Activated B cell treated with CpG ODN at 0.5 μM for 24 hours (primary cell): ENCODE data around the gene L3HYPDH. TPM values are rescaled to one million over a fixed set of nuclear protein-coding genes. Genes with fewer than 3 reads are reported as not detected.

Experiments used
- ATAC-seq: fragments of 200-7000 bp; cut with Tn5 transposase; one replicate; pipeline ENCODE4 v1.10.0; 2021; ENCODE audit warnings: low read depth, mild to moderate bottlenecking, moderate library complexity
- CTCF ChIA-PET: fragments of 350-600 bp; sonication (Branson Sonifier 250); formaldehyde crosslinking; loops from one replicate; lab custom pipeline; 2021; ENCODE audit warnings: antibody characterized with exemption; lab: Charles Lee
- POLR2A ChIA-PET: fragments of 350-600 bp; sonication (Branson Sonifier 250); formaldehyde crosslinking; loops from one replicate; lab custom pipeline; 2021; ENCODE audit warnings: antibody characterized with exemption; lab: Charles Lee
- DNase-seq: peaks from one replicate; pipeline ENCODE4 v3.0.0; 2022
- H3K27ac Mint-ChIP-seq: one replicate; pipeline ENCODE4 v1.8.0; 2020; ENCODE audit warnings: mixed read lengths
- H3K27me3 Mint-ChIP-seq: one replicate; pipeline ENCODE4 v1.8.0; 2021; ENCODE audit warnings: mixed read lengths
- H3K36me3 Mint-ChIP-seq: one replicate; pipeline ENCODE4 v1.8.0; 2021; ENCODE audit warnings: low read depth, mixed read lengths
- H3K4me1 Mint-ChIP-seq: one replicate; pipeline ENCODE4 v1.8.0; 2021; ENCODE audit warnings: mixed read lengths
- H3K4me3 Mint-ChIP-seq: one replicate; pipeline ENCODE4 v1.8.0; 2020; ENCODE audit warnings: mild to moderate bottlenecking, mixed read lengths
- H3K9me3 Mint-ChIP-seq: one replicate; pipeline ENCODE4 v1.8.0; 2020; ENCODE audit warnings: mixed read lengths
- CTCF ChIP-seq: fragments of 200-600 bp; IDR thresholded peaks from one replicate; pipeline ENCODE4 v1.8.0; 2022; ENCODE audit warnings: antibody characterized with exemption, mild to moderate bottlenecking
- intact Hi-C: fragments of 100-400 bp; cut with micrococcal nuclease; formaldehyde crosslinking; loops from one replicate; pipeline ENCODE4 v1.15.1; 2024
- total RNA-seq: library from RNA; stranded (reverse); gene quantifications from 2 replicates; pipeline ENCODE4 v1.2.3, GENCODE V29; 2022

The L3HYPDH gene
- total RNA-seq, 1 donor from 2014 or later: 30.2 TPM

GRCh38 chr14:59511916-59512575, 27.8 kb upstream of the L3HYPDH start:
- DNase-seq (no peak), ATAC-seq (no peak)
- TF ChIP-seq CTCF: no peak
- H3K27me3 Mint-ChIP-seq: peaks cover 3% of the 10 kb centered on the region
- no peaks in the 10 kb centered on the region for H3K36me3 Mint-ChIP-seq
- POLR2A ChIA-PET: no interaction called here
- intact Hi-C loops: loop anchor here (1.0 kb wide), 1 partner anchor 672 kb away; no protein-coding TSS in a partner anchor
- no peak overlapping the region for H3K27ac Mint-ChIP-seq
- H3K9me3 Mint-ChIP-seq: no peaks in the 10 kb centered on the region
- no peaks in the 10 kb centered on the region for H3K4me1 Mint-ChIP-seq
- H3K4me3 Mint-ChIP-seq: no peak overlapping the region
- CTCF ChIA-PET: interaction anchor here (0.7 to 1.9 kb wide), 3 partner anchors 11 to 672 kb away, joined by 3 to 7 read pairs (median 4); no protein-coding TSS in a partner anchor

DNA sequence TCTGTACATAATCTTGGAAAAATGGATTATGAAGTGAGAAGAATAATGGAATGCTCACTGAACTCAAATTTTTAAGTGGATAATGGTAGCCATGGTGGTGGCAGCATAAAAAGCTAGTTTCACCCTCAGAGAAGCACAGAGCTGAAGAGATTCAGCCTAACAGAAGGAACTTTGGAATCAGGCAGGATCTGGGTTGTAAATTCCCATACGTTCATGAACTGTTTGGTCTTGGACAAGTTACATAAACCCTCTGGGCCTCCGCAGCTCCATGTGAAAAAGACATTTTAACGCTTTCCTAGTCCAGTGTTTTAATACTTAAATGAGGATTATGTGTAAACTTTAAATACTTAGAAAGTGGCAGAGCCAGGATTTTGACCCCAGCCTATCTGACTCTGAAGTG, 26.8 kb upstream of the L3HYPDH start:
- ATAC-seq (no peak), DNase-seq (no peak)
- CTCF ChIA-PET: no interaction called here
- no peaks in the 10 kb centered on the region for H3K4me1 Mint-ChIP-seq
- no peaks in the 10 kb centered on the region for H3K36me3 Mint-ChIP-seq
- no peak for TF ChIP-seq CTCF
- no peak overlapping the region for H3K4me3 Mint-ChIP-seq
- H3K27ac Mint-ChIP-seq: no peak overlapping the region
- intact Hi-C loops: no loop called here
- POLR2A ChIA-PET: no interaction called here
- no peaks in the 10 kb centered on the region for H3K9me3 Mint-ChIP-seq
- peaks cover 3% of the 10 kb centered on the region for H3K27me3 Mint-ChIP-seq

GRCh38 chr14:59510001-59510400, 25.8 kb upstream of the L3HYPDH start:
- CTCF ChIA-PET: interaction anchor here (1.8 kb wide), 1 partner anchor 67 kb away, joined by 5 read pairs; the partner anchor contains the start of gene CCDC175
- peaks cover 3% of the 10 kb centered on the region for H3K27me3 Mint-ChIP-seq
- no peak for ATAC-seq
- no peaks in the 10 kb centered on the region for H3K9me3 Mint-ChIP-seq
- H3K4me3 Mint-ChIP-seq: no peak overlapping the region
- POLR2A ChIA-PET: no interaction called here
- no peaks in the 10 kb centered on the region for H3K36me3 Mint-ChIP-seq
- intact Hi-C loops: no loop called here
- no peak for DNase-seq
- no peak for TF ChIP-seq CTCF
- H3K4me1 Mint-ChIP-seq: no peaks in the 10 kb centered on the region
- no peak overlapping the region for H3K27ac Mint-ChIP-seq

- DNase-seq: no peak
- Mint-ChIP-seq H3K4me1 (no peaks in the 10 kb centered on the region), H3K36me3 (peaks cover 6% of the 10 kb centered on the region), H3K9me3 (no peaks in the 10 kb centered on the region), H3K27ac (no peak overlapping the region), H3K27me3 (peaks cover 3% of the 10 kb centered on the region), H3K4me3 (no peak overlapping the region)
- ChIA-PET CTCF (interaction anchor here (1.1 to 1.8 kb wide), 2 partner anchors 67 to 675 kb away, joined by 3 to 5 read pairs; partner anchors contain the start of gene CCDC175), POLR2A (no interaction called here)
- ATAC-seq: no peak
- no peak for TF ChIP-seq CTCF
- intact Hi-C loops: no loop called here
Observed at GRCh38 chr14:59509101-59509500, 24.9 kb upstream of the L3HYPDH start.

GRCh38 chr14:59507752-59508103, 23.5 kb upstream of the L3HYPDH start:
- no peak for DNase-seq

More at GRCh38 chr14:59507752-59508103, 23.5 kb upstream of the L3HYPDH start:
- no peaks in the 10 kb centered on the region for H3K4me1 Mint-ChIP-seq
- intact Hi-C loops: loop anchor here (1.0 kb wide), 2 partner anchors 69 to 677 kb away; partner anchors contain the start of gene CCDC175
- no peak overlapping the region for H3K4me3 Mint-ChIP-seq
- ATAC-seq: no peak
- H3K27ac Mint-ChIP-seq: no peak overlapping the region
- peaks cover 15% of the 10 kb centered on the region for H3K36me3 Mint-ChIP-seq
- CTCF ChIA-PET: interaction anchor here (1.0 to 1.4 kb wide), 4 partner anchors 69 to 677 kb away, joined by 3 to 6 read pairs (median 4); partner anchors contain the start of gene CCDC175
- H3K27me3 Mint-ChIP-seq: peaks cover 3% of the 10 kb centered on the region
- POLR2A ChIA-PET: no interaction called here
- H3K9me3 Mint-ChIP-seq: no peaks in the 10 kb centered on the region
- TF ChIP-seq CTCF: no peak
